ENCODE measurements around the gene CRYGS.

GRCh38 chr3:186588632-186589031 lies 44.5 kb upstream of the CRYGS start:
- TF ChIP-seq POLR2A (IDR thresholded peaks at IDR 0.05) (no peak), CTCF (IDR thresholded peaks at IDR 0.05) (no peak)

Data from Peyer's patch (tissue), 4 donors.